KMS-11 (cell line): Measurements from ENCODE around the gene RFT1.

Experiments used
- H2AFZ ChIP-seq: fragments of 200-600 bp; sonication (generic); 2 replicates; pipeline ENCODE4 v1.6.1; 2016; ENCODE audit warnings: antibody characterized with exemption, mixed run types, low read depth
- H3K27ac ChIP-seq: fragments of 200-600 bp; sonication (generic); 2 replicates; pipeline ENCODE4 v1.6.1; 2016; ENCODE audit warnings: mild to moderate bottlenecking, mixed run types
- H3K27me3 ChIP-seq: fragments of 200-600 bp; sonication (generic); 2 replicates; pipeline ENCODE4 v1.6.1; 2017; ENCODE audit warnings: mild to moderate bottlenecking, low read depth, mixed run types, moderate library complexity; ENCODE audit not compliant: insufficient read depth
- H3K36me3 ChIP-seq: fragments of 200-600 bp; sonication (generic); 2 replicates; pipeline ENCODE4 v1.6.1; 2017; ENCODE audit warnings: mild to moderate bottlenecking, mixed run types; ENCODE audit not compliant: insufficient read depth
- H3K4me1 ChIP-seq: fragments of 200-600 bp; sonication (generic); 2 replicates; pipeline ENCODE4 v1.6.1; 2016; ENCODE audit warnings: mild to moderate bottlenecking, low read depth, mixed run types; ENCODE audit not compliant: poor library complexity, severe bottlenecking
- H3K4me2 ChIP-seq: fragments of 200-600 bp; sonication (generic); 2 replicates; pipeline ENCODE4 v1.7.0; 2016; ENCODE audit warnings: mild to moderate bottlenecking, mixed run types
- H3K4me3 ChIP-seq: fragments of 200-600 bp; sonication (generic); IDR thresholded peaks from 2 replicates; pipeline ENCODE4 v1.6.1; 2017; ENCODE audit warnings: low read depth, low read length, mixed read lengths; ENCODE audit not compliant: insufficient read depth
- H3K79me2 ChIP-seq: fragments of 200-600 bp; sonication (generic); 2 replicates; pipeline ENCODE4 v1.6.1; 2016; ENCODE audit warnings: low read depth, mixed run types; ENCODE audit not compliant: insufficient read depth
- H3K9ac ChIP-seq: fragments of 200-600 bp; sonication (generic); 2 replicates; pipeline ENCODE4 v1.6.1; 2016; ENCODE audit warnings: mild to moderate bottlenecking, mixed run types
- H4K20me1 ChIP-seq: fragments of 200-600 bp; sonication (generic); 2 replicates; pipeline ENCODE4 v1.6.1; 2016; ENCODE audit warnings: mild to moderate bottlenecking, mixed run types; ENCODE audit not compliant: insufficient read depth
- CTCF ChIP-seq: fragments of 200-600 bp; sonication (generic); conservative IDR thresholded peaks from 2 replicates; pipeline ENCODE4 v1.6.1; 2017; ENCODE audit warnings: low read depth, mild to moderate bottlenecking, antibody characterized with exemption, low read length, moderate library complexity, mixed read lengths

RFT1 gene

GRCh38 chr3:53157974-53158580, 27.8 kb upstream of the RFT1 start:
- no peak overlapping the region for H3K4me2 ChIP-seq
- no peaks in the 10 kb centered on the region for H3K36me3 ChIP-seq
- no peak overlapping the region for H3K4me3 ChIP-seq
- H4K20me1 ChIP-seq, result no peaks in the 10 kb centered on the region
- H3K27me3 ChIP-seq, result no peaks in the 10 kb centered on the region
- peaks cover 14% of the 10 kb centered on the region for H3K4me1 ChIP-seq
- no peak overlapping the region for H3K27ac ChIP-seq
- no peaks in the 10 kb centered on the region for H3K79me2 ChIP-seq
- H2AFZ ChIP-seq, result no peak overlapping the region
- no peak overlapping the region for H3K9ac ChIP-seq
- TF ChIP-seq CTCF, result no peak

- Histone ChIP-seq H3K79me2 (no peaks in the 10 kb centered on the region), H3K27ac (no peak overlapping the region), H3K4me2 (no peak overlapping the region), H4K20me1 (no peaks in the 10 kb centered on the region), H3K36me3 (no peaks in the 10 kb centered on the region), H2AFZ (no peak overlapping the region), H3K27me3 (no peaks in the 10 kb centered on the region), H3K9ac (no peak overlapping the region), H3K4me3 (no peak overlapping the region), H3K4me1 (peaks cover 5% of the 10 kb centered on the region)
- no peak for TF ChIP-seq CTCF
These were observed 26.2 kb upstream of the RFT1 start for GRCh38 chr3:53156368-53156834.

- Histone ChIP-seq H3K4me1 (peaks cover 5% of the 10 kb centered on the region), H3K27ac (no peak overlapping the region), H3K4me2 (no peak overlapping the region)
These were observed 25.5 kb upstream of the RFT1 start for GRCh38 chr3:53155760-53156159.

GRCh38 chr3:53154881-53155285, 24.6 kb upstream of the RFT1 start:
- H2AFZ ChIP-seq, result no peak overlapping the region
- no peak overlapping the region for H3K4me3 ChIP-seq
- H3K36me3 ChIP-seq, result no peaks in the 10 kb centered on the region
- no peak overlapping the region for H3K9ac ChIP-seq
- no peak for TF ChIP-seq CTCF
- H3K4me1 ChIP-seq, result peaks cover under 1% of the 10 kb centered on the region
- no peaks in the 10 kb centered on the region for H4K20me1 ChIP-seq
- H3K27ac ChIP-seq, result no peak overlapping the region
- H3K4me2 ChIP-seq, result no peak overlapping the region
- H3K27me3 ChIP-seq, result no peaks in the 10 kb centered on the region
- H3K79me2 ChIP-seq, result no peaks in the 10 kb centered on the region

More at GRCh38 chr3:53155760-53156159, 25.5 kb upstream of the RFT1 start:
- Histone ChIP-seq H3K79me2 (no peaks in the 10 kb centered on the region), H3K36me3 (no peaks in the 10 kb centered on the region), H2AFZ (no peak overlapping the region), H3K27me3 (no peaks in the 10 kb centered on the region), H4K20me1 (no peaks in the 10 kb centered on the region), H3K9ac (no peak overlapping the region), H3K4me3 (no peak overlapping the region)
- TF ChIP-seq CTCF, result no peak
